ENCODE results near the gene CPTP. TPM values are rescaled to one million over a fixed set of nuclear protein-coding genes. Genes with fewer than 3 reads are reported as not detected.

Gene CPTP
- total RNA-seq, 1 experiment from 2014 or later: 141 TPM

- ATAC-seq: no peak
- no TSS peak for BruUV-seq (replicated peaks)
- intact Hi-C loops (cut with micrococcal nuclease): loop anchor here (2.0 to 5.0 kb wide), 2 partner anchors 56 to 171 kb away; no protein-coding TSS in a partner anchor
These were observed 31.0 kb upstream of the CPTP start for GRCh38 chr1:1293263-1294249.

GRCh38 chr1:1294250-1294890 is 30.2 kb upstream of the CPTP start:
- no peak for ATAC-seq
- H3K9me2 ChIP-seq (replicated peaks; ENCODE audit: low read length): no peaks in the 10 kb centered on the region
- no peaks in the 10 kb centered on the region for H3K36me3 ChIP-seq (ENCODE audit: low read depth, low read length)
- no peak overlapping the region for H2AFZ ChIP-seq (ENCODE audit: low read length)
- H3K9me3 ChIP-seq (ENCODE audit: low read length): no peaks in the 10 kb centered on the region
- intact Hi-C loops (cut with micrococcal nuclease): loop anchor here (5.0 kb wide), 1 partner anchor 57 kb away; no protein-coding TSS in a partner anchor
- CTCF ChIA-PET: interaction anchor here (0.5 kb wide), 1 partner anchor 44 kb away, joined by 3 read pairs; no protein-coding TSS in a partner anchor
- no peak overlapping the region for H3K4me2 ChIP-seq (ENCODE audit: low read length)
- no peak overlapping the region for H3K4me3 ChIP-seq (ENCODE audit: low read length)
- no TSS peak for BruUV-seq (replicated peaks)
- no peaks in the 10 kb centered on the region for H3K27me3 ChIP-seq (ENCODE audit: low read length)
- peaks cover 12% of the 10 kb centered on the region for H3K4me1 ChIP-seq (ENCODE audit: insufficient read depth, low read length)
- H3K9ac ChIP-seq (ENCODE audit: low read length): no peak overlapping the region
- H4K20me1 ChIP-seq (ENCODE audit: low read length): no peaks in the 10 kb centered on the region
- no peaks in the 10 kb centered on the region for H3F3A ChIP-seq (ENCODE audit: low read length, unreplicated experiment)
- H3K27ac ChIP-seq (ENCODE audit: low read length): no peak overlapping the region
- no peaks in the 10 kb centered on the region for H3K79me2 ChIP-seq (ENCODE audit: low read length)
- POLR2A ChIA-PET (ENCODE audit: unreplicated experiment): no interaction called here
- TF ChIP-seq CTCF (conservative IDR thresholded peaks at IDR 0.05; ENCODE audit: low read depth, low read length) (no peak), EZH2phosphoT487 (IDR thresholded peaks at IDR 0.05; ENCODE audit: borderline replicate concordance, low read length) (no peak), EZH2 (IDR thresholded peaks at IDR 0.05; ENCODE audit: low read length, unreplicated experiment) (no peak)
- DNase-seq: no peak

More at GRCh38 chr1:1293263-1294249, 31.0 kb upstream of the CPTP start:
- H3K9ac ChIP-seq (ENCODE audit: low read length): no peak overlapping the region
- H4K20me1 ChIP-seq (ENCODE audit: low read length): no peaks in the 10 kb centered on the region
- no peaks in the 10 kb centered on the region for H3K79me2 ChIP-seq (ENCODE audit: low read length)
- no peaks in the 10 kb centered on the region for H3K9me3 ChIP-seq (ENCODE audit: low read length)
- ChIA-PET POLR2A (ENCODE audit: unreplicated experiment) (no interaction called here), CTCF (interaction anchor here (0.6 kb wide), 1 partner anchor 16 kb away, joined by 3 read pairs; no protein-coding TSS in a partner anchor)
- no peak overlapping the region for H2AFZ ChIP-seq (ENCODE audit: low read length)
- no peak for DNase-seq
- no peak for TF ChIP-seq EZH2phosphoT487 (IDR thresholded peaks at IDR 0.05; ENCODE audit: borderline replicate concordance, low read length)
- TF ChIP-seq CTCF (conservative IDR thresholded peaks at IDR 0.05; ENCODE audit: low read depth, low read length): no peak
- H3K4me1 ChIP-seq (ENCODE audit: insufficient read depth, low read length): peaks cover 12% of the 10 kb centered on the region
- H3F3A ChIP-seq (ENCODE audit: low read length, unreplicated experiment): no peaks in the 10 kb centered on the region
- no peak overlapping the region for H3K4me2 ChIP-seq (ENCODE audit: low read length)
- H3K36me3 ChIP-seq (ENCODE audit: low read depth, low read length): no peaks in the 10 kb centered on the region
- no peaks in the 10 kb centered on the region for H3K9me2 ChIP-seq (replicated peaks; ENCODE audit: low read length)
- H3K4me3 ChIP-seq (ENCODE audit: low read length): no peak overlapping the region
- no peaks in the 10 kb centered on the region for H3K27me3 ChIP-seq (ENCODE audit: low read length)
- H3K27ac ChIP-seq (ENCODE audit: low read length): no peak overlapping the region

Measured in PC-3 (cell line).